Prostate gland (tissue), 2 donors: ENCODE results near the gene CXCR1.

ENCODE experiments used
- POLR2A ChIP-seq: fragments of 450-650 bp; IDR thresholded peaks from one replicate; pipeline ENCODE4 v1.6.1; 2016; ENCODE audit warnings: antibody characterized with exemption, mild to moderate bottlenecking
- POLR2AphosphoS5 ChIP-seq: sonication (generic); formaldehyde crosslinking; IDR thresholded peaks from one replicate; pipeline ENCODE4 v1.6.1; 2017; ENCODE audit warnings: antibody characterized with exemption
- TF ChIP-seq, protein P1 (sequence below), 4 experiments: fragments of 200-600 bp in 2 of 4; fragments of 450-650 bp in 2 of 4; sonication (generic) in 2 of 4; IDR thresholded peaks; 1 replicate in 3 of 4; 2 replicates in 1 of 4; pipeline ENCODE4 v1.5.1; 2016 to 2019; ENCODE audit warnings: antibody characterized with exemption in 4 of 4, mild to moderate bottlenecking in 2 of 4, moderate library complexity in 2 of 4

DNA sequence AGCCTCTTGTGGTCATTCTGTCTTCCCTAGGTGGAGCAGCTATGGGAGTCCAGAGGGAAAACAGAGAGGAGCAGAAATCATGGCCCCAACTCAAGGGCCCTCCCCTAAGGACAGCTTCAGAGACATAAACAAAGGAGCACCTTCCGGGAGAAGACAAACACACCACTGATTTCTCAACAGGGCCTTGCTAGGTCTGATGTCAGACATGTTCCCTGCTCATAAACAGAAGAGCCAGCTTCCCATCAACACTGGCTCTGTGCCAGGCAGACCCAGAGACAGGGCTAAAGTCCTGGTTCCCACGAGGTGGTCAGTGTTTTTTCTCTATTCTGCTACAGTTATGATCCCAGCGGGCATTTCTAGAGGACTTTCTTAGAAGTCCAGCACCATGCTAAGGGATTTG is 21.6 kb downstream of the CXCR1 start:
- no peak for TF ChIP-seq POLR2A
- TF ChIP-seq, protein P1, sequence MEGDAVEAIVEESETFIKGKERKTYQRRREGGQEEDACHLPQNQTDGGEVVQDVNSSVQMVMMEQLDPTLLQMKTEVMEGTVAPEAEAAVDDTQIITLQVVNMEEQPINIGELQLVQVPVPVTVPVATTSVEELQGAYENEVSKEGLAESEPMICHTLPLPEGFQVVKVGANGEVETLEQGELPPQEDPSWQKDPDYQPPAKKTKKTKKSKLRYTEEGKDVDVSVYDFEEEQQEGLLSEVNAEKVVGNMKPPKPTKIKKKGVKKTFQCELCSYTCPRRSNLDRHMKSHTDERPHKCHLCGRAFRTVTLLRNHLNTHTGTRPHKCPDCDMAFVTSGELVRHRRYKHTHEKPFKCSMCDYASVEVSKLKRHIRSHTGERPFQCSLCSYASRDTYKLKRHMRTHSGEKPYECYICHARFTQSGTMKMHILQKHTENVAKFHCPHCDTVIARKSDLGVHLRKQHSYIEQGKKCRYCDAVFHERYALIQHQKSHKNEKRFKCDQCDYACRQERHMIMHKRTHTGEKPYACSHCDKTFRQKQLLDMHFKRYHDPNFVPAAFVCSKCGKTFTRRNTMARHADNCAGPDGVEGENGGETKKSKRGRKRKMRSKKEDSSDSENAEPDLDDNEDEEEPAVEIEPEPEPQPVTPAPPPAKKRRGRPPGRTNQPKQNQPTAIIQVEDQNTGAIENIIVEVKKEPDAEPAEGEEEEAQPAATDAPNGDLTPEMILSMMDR (IDR thresholded peaks at IDR 0.05), result no peak
- TF ChIP-seq POLR2AphosphoS5, result no peak
